ENCODE measurements around the gene LRP5.
"Not testable (repeated sequence)": the region's sequence is repeated elsewhere in the genome, so short reads cannot be mapped to it uniquely, and the experiment has no call there.

LRP5 gene

DNA sequence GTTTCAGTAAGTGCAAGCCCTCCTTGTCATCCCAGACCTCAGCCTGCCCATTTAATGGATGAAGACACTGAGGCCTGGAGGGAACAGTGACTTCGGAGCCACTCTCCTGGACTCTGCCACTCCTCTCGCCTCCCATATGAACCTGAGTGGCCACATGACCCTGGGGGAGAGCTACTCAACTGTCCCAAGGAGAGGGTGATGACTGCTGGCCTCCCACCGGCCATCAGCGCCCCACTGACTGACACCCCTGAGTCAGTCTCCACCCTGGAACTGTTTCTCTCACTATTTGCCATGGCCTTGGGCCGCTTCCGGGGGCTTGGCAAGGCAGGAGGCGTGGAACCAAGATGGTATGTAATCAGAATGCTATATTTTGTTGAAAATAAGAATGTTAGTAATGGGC is 17.1 kb downstream of the LRP5 start:
- no peak for DNase-seq (ENCODE audit: low read depth in 3 of 3)

- no peak for DNase-seq (ENCODE audit: low read depth in 3 of 3)
Observed at GRCh38 chr11:68329978-68330699, 17.7 kb downstream of the LRP5 start.

DNA sequence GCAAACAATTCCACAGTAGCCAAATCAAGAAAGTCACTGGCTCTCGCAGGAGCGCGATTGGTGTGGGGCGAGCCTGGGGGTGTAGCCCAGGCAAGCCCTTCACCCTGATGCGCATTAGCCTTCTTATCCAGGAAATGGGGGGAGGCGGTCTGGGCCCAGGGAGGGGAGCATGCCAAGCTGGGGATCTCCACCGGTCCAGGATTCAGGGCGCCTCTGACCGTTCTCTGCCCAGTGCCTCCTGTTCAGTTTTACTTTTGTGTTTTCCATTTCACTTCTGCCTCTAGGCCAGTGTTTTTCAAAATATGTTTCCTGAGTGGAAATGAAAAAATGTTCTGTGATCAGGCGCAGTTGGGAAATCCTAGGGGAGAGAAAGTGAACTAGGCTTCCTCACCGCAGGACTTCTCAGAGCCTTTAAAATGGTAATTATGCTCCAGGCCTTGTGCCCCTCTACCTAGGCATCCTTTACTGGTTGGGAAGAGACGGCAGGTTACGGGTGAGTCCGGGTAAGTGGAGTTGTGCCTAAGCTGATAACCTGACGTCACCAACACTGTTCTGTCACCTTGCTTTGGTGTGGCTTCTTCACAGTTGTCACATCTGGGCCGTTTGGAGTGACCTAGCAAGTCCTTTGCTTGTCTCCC is 18.4 kb downstream of the LRP5 start:
- no peak for DNase-seq (ENCODE audit: low read depth in 3 of 3)

DNA sequence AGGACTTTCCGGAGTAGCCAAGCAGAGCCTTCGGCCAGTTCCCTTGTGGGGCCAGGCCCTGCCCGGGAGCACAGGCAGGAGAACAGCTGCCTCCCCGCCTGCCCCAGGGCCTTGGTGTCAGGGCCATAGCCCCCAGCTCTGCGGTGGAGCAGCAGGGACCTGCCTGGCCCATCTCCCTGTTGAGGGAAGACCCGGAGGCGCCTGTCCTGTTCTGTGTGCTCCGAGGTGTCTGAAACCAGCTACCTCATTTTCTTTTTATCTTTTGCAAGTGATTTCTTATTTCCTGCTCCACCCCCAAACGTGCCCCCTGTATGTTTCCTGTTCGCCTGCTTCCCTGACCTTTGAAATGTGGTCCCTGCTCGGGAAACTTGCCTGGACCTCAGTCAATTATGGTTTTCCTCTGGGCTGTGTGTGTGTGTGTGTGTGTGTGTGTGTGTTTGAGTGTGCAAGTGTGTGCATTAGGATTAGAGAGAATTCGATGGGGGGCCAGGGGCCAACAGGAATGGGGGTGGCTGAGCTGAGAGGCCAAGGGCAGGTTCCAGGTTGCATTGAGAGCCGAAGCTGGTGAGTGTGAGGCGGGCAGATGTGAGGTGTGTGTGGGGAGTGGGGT is 19.1 kb downstream of the LRP5 start:
- no peak for DNase-seq (ENCODE audit: low read depth in 3 of 3)

DNA sequence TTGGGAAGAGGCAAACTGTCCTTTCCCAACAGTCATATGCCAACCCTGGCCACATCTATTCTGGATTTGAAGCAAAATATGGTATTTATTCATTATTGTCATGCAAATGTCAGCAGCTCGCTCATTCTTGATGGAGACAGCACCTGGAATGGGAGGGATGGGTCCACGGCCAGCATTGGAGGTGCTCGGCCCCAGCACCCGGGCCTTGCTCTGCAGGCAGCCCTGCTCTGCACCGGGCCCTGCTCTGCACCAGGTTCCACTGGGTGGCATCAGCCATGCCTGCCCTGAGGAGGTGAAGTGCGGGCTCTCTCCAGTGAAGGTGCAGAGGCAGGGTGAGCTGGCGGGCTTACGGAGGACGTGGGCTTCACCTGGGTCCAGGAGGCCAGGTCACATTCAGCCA is 19.8 kb downstream of the LRP5 start:
- DNase-seq (ENCODE audit: low read depth in 3 of 3), result no peak

DNA sequence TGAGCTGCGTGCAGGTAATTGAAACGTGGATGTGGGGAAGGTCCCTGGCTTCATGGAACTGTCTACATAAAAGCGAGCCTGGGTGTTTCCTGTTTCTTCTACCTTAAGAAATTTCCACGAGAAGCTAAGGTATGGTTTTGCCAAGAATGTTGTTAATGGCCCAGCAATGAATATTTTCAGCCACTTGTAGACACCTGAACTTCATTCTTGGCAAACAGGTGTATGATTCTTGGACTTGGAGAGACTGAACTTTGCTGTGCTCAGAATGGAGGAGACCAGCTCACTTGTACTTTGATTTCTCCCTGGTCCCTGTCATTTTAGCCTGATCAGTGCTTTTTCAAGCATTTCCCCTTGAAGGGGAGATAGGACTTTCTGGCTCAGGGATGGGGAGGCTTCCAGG is 20.8 kb downstream of the LRP5 start:
- no peak for DNase-seq (ENCODE audit: low read depth in 3 of 3)

- no peak for DNase-seq (ENCODE audit: low read depth in 3 of 3)
Observed at GRCh38 chr11:68334923-68335322, 22.5 kb downstream of the LRP5 start.

GRCh38 chr11:68335683-68336082 is 23.3 kb downstream of the LRP5 start:
- no peak for DNase-seq (ENCODE audit: low read depth in 3 of 3)

DNA sequence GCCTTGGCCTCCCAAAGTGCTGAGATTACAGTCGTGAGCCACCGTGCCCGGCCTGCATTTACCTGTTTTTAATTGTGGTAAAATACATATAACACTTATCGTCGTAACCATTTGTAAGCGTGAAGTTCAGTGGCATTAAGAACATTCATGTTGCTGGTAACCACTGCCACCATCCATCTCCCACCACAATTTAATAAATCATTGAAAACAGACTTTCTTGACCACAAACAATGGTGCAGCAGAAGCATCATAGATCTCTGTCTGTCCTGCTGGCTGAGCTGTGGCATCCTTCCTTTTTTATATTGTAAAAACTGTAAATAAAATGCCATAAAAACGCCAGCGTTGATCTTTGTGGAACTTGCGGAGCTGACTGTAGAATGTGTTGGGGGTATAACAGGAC is 24.3 kb downstream of the LRP5 start:
- no peak for DNase-seq (ENCODE audit: low read depth in 3 of 3)

DNA sequence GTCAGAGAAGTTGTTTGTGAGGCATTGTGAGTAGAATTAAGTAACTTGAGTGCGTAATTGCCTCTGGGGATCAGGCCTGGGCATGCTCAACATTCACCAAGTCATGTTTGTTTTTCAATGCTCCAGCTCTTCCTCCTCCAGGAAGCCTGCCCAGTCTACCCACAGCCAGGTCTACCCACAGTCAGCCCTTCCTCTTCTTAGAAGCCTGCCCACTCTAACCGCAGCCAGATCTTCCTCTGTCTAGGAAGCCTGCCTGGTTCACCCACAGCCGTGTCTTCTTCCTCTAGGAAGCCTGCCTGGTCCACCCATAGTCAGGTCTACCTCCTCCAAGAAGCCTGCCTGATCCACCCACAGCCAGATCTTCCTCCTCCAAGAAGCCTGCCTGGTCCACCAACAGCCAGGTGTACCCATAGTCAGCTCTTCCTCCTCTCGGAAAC is 25.0 kb downstream of the LRP5 start:
- DNase-seq (ENCODE audit: low read depth in 3 of 3), result no peak

- DNase-seq (ENCODE audit: low read depth in 3 of 3), result no peak
Observed at GRCh38 chr11:68338051-68338780, 25.8 kb downstream of the LRP5 start.

DNA sequence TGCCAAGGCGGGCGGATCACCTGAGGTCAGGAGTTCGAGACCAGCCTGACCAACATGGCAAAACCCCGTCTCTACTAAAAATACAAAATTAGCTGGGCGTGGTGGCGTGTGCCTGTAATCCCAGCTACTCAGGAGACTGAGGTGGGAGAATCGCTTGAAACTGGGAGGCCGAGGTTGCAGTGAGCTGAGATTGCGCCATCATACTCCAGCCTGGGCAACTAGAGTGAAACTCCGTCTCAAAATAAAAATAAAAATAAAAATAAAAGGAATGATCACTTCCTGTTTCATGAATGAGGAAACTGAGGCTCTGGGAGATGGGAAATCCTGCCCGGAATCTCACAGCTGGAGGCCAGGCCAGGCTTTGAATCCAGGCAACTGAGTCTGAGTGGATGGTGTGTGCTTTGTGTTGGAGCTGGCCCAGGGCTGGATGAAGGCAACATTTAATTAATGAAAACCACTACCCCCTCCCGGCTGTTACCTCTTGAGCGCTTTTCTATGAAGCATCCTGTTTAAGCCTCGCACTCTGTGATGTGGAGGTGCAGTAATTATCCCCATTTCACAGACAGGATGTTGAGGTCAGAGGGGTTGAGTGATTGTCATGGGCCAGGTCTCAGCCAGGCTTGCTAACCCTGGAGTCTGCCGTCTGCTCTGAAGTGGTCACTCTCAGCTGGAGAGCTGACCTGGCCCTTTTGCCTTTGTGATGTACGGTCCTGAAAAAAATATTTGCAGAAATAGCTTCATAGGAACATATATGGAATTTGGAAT is 27.8 kb downstream of the LRP5 start:
- DNase-seq (ENCODE audit: low read depth in 3 of 3), result no peak

DNA sequence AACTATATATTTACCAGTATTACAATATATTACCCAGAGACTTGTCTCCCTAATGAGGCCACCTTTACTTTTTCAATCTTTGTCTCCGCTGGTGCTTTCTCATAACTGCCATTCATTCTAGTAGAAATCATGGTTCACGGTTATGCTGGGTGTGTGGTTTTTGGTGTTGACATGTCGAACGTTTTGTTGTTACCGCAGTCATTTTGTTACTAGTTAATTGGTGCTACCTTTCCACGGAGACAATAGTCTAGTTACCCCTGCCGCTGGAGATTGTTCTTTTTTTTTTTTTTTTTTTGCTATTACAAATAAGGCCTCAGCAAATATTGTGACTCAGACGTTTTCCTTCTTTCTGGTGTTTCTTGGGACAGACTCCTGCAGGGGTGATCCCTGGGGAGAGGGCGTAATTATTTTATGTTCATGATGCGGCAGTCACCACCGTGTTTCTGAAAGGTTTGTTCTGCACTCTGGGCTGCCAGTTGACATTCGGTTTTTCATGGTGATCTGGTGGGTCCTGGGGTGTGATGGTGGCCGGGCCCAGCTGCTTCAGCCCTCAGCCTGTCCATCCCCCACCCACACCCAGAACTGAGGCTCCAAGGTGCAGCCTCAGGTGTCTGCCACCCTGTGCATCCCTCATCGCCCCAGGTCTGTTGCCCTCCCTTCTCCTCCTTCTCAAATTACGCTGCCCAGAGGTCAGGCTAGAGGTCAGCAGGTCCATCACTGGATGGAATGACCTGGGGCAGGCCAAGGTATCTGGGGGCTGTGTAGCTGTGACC is 28.6 kb downstream of the LRP5 start:
- DNase-seq (ENCODE audit: low read depth in 3 of 3), result no peak

DNA sequence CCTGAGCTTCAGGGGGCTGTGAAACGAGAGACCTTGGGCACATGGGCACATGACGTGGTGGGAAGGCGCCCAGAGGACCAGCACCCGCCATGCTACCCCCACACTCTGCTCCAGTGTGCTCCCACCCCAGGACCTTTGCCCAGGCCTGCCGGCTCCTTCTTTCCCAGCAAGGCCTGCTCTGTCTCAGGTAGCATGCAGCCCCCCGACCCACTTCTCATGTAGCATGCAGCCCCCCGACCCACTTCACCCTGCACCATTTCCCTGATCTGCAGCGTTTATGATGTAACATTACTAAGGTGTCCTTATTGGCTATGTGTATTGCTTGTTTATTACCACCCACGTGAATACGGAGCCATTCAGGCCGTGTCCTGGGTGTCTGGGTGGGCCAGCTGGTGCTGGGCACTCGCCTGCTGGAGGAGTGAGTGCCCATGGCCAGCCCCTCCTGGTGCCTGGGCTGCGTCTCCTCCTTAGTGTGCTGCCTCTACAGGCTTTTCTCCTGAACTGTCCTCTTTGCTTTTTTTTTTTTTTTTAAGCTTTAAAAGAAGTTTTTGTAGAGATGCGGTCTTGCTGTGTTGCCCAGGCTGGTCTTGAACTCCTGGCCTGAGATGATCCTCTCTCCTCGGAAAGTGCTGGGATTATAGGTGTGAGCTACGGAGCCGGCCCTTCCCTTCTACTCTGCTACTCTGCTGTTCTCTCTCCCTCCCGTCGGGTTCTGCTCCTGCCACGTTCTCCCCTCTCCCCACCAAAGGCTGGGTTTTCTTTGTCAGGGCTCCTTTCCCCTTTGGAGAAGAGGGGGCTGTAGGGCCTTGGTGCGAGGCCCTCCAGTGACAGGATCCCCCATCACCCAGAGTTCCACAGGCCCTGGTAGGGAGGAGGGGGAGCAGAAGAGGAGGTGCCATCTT is 29.4 kb downstream of the LRP5 start:
- no peak for DNase-seq (ENCODE audit: low read depth in 3 of 3)

DNA sequence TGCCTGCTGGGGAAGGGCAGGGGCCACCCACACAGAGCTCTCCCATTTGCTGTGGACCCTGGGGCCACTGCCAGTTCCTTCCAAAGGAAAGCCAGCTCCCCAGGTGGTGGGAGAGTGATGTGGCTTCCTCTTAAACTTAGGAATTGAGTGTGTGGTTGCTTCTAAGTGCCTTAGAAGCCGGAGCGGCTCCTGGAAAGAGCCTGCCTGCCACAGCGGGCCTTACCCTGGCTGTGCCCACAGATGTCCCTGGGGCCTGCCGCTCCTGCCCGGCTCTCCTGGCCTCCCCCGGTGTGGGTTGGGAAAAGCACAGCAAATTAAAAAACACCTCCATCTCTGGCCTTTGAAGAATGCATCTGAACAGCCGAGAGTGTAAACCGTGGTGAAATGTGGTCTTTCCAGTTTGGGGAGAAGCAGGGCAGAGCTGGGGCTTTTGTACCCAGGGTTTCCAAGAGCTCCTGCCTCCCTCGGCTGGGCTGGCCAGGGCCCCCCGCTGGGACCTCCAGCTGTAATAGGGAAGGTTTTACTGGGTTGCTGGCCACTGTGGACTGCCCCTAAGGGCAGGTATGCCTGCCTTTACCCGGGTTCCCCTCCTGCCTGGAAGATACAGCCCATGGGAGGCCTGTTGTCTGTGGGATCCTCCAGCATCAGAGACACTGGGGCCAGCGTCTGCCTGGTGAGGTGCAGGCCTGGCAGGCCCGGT is 30.2 kb downstream of the LRP5 start:
- no peak for DNase-seq (ENCODE audit: low read depth in 3 of 3)

GRCh38 chr11:68343761-68344256 is 31.4 kb downstream of the LRP5 start:
- DNase-seq (ENCODE audit: low read depth in 3 of 3), result no peak

- DNase-seq (ENCODE audit: low read depth in 3 of 3), result not testable (repeated sequence)
Observed at GRCh38 chr11:68344821-68345220, 32.4 kb downstream of the LRP5 start.

- DNase-seq (ENCODE audit: low read depth in 3 of 3), result no peak
Observed at GRCh38 chr11:68345776-68346461, 33.5 kb downstream of the LRP5 start.

GRCh38 chr11:68346462-68346790 is 34.0 kb downstream of the LRP5 start:
- no peak for DNase-seq (ENCODE audit: low read depth in 3 of 3)

Measured in stimulated activated CD4-positive, alpha-beta T cell treated with anti-CD3 and anti-CD28 coated beads, TNF-alpha, amount 100 ng/mL, for 24 hours (primary cell).